Subcutaneous adipose tissue (tissue), 4 donors: ENCODE data around the gene SLC25A4. TPM values are rescaled to one million over a fixed set of nuclear protein-coding genes. Genes with fewer than 3 reads are reported as not detected.

ENCODE experiments used
- CTCF ChIP-seq: fragments of 450-650 bp; IDR thresholded peaks from one replicate; pipeline ENCODE4 v1.5.1; 2016; ENCODE audit warnings: low read depth, mild to moderate bottlenecking, control low read depth, antibody characterized with exemption, moderate library complexity
- total RNA-seq, 4 donors: library from RNA; depleted of rRNA; stranded (reverse); fragments of >200 nt; gene quantifications; one replicate each; pipeline ENCODE4 v1.1.0, GENCODE V29; 2016

Gene SLC25A4
- total RNA-seq, 4 donors from 2014 or later, result 9.5 to 26.8 (median 18.2) TPM

- TF ChIP-seq CTCF, result no peak
Observed at GRCh38 chr4:185196437-185196836, 53.4 kb downstream of the SLC25A4 start.

Other genes with a start within 250 kb of the SLC25A4 start
- not detected for gene HELT, start 124.8 kb upstream of the SLC25A4 start, total RNA-seq
- 10 to 100 TPM; 27.5 to 60.0 (median 34.9) TPM for gene CFAP97, start 60.7 kb downstream of the SLC25A4 start, total RNA-seq
- 10 to 100 TPM; 10.2 to 24.1 (median 14.0) TPM for gene SNX25, start 66.3 kb downstream of the SLC25A4 start, total RNA-seq